ENCODE results near the gene ETV5.

DNA sequence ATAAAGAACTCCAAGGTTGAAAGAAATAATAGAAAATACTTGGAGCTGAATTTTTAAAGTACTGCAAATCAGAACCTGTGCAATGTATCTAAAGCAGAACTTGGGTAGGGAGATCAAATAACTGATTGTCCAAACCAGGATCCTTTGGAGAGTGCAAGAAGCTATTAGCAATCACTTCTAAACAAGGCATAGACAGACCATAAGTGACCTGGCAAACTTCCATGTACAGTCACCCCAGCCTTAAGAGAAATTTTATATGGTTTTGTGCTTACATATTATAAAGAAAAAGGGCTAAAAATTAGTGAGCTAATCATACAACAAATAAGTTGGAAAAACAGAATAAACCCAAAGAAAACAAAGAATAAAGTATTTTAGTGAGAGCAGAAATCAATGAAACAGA is 35.2 kb downstream of the ETV5 start:
- TF ChIP-seq, protein P1, sequence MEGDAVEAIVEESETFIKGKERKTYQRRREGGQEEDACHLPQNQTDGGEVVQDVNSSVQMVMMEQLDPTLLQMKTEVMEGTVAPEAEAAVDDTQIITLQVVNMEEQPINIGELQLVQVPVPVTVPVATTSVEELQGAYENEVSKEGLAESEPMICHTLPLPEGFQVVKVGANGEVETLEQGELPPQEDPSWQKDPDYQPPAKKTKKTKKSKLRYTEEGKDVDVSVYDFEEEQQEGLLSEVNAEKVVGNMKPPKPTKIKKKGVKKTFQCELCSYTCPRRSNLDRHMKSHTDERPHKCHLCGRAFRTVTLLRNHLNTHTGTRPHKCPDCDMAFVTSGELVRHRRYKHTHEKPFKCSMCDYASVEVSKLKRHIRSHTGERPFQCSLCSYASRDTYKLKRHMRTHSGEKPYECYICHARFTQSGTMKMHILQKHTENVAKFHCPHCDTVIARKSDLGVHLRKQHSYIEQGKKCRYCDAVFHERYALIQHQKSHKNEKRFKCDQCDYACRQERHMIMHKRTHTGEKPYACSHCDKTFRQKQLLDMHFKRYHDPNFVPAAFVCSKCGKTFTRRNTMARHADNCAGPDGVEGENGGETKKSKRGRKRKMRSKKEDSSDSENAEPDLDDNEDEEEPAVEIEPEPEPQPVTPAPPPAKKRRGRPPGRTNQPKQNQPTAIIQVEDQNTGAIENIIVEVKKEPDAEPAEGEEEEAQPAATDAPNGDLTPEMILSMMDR (IDR thresholded peaks at IDR 0.05), result no peak
- TF ChIP-seq ZFX (IDR thresholded peaks at IDR 0.05; ENCODE audit: borderline replicate concordance), result no peak

Measured in 22Rv1 (cell line).